Head of caudate nucleus (tissue), 42 donors: Measurements from ENCODE around the gene APOA4.

Source experiments
- DNase-seq, 42 donors: peaks; one replicate each; pipeline versions ENCODE4 v3.0.0 to v3.0.0-alpha.2; 2020 to 2021; ENCODE audit warnings: mixed read lengths in 7 of 42
- intact Hi-C: fragments of 100-400 bp; cut with DNase I; formaldehyde crosslinking; loops from one replicate; pipeline ENCODE4 v1.15.0; 2022

The APOA4 gene

DNA sequence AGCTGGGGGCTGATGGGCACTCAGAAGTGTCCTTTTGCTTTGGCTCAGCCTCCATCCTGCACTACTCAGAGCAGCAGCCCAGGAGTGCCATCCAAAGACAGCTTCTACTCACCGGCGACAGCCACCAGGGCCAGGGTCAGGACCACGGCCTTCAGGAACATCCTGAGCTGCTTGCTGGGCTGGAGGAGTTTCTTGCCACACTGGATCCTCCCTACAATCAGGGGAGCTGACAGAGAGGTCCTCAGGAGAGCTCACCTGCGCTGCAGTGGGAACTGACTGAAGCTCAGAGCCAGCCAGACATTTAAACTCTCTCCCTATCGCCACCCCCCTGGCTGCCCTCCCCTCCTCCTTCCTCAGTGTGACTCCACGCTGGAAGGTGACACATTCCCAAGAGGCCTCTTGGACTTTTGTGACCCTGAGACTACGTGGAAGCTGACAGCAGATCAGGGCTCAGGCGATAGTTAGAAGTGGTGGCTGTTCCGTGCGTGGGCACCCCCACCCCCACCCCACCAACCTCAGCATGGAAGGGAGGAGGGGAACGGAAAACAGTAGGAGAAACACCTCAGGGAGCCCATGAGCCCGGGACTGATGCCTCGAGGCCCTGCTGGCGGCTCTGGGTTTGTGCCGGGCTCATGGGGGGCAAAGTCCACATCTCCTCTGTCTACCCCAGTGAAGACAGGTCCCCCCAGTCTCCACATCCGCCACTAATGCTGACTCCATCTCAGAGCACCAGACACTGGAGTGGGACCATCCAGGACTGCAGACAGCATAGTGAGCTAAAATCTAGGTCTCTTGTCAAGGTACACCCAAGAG is at the start of gene APOA4:
Gene APOA4, minus strand, starts transcription at position 274 of the 813 bp plus-strand sequence. Its CDS starts 113 bp downstream, at position 161.
- DNase-seq = peak in 1 of 42 donors; percentile 12

DNA sequence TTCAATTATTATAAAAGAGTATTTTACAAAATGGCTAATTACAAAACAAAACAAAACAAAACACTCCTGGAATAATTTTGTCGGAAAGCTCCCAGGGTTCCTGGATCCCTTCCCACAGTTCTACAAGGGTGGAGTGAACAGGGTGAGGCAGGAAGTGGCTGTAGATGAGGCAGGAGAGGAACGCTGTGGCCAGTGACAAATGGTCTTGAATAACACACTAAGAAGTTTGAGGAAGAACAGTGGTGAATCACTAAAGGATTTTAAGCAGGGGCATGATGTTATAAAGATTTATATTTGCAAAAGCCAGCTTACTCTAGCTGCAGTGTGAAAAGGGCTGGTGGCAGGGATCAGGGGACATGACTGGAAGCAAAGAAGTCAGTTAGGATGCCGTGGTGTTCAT is 48.1 kb upstream of the APOA4 start:
- intact Hi-C loops = no loop called here
- DNase-seq = no peak

More for the DNA sequence above, at the start of gene APOA4:
- intact Hi-C loops = no loop called here

DNA sequence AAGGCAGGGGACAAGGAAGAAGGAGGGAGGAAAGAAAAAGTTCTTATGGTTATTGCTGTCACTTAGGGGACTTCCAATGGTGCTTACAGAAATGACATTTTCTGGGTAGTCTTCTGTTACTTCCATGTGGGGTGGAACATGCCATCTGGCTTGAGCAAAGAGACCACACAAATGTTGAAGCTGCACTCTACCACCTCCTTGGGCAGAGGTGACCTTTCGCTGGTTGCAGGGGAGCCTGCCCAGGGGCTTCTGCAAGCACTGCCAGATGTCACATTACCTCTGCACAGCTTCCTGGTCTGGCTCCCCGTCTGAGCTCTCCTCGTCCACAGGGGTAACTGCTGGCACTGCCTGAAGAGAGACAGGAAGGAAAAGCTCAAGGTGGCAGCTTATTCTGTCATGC is 47.0 kb upstream of the APOA4 start:
- no peak for DNase-seq
- intact Hi-C loops = no loop called here

DNA sequence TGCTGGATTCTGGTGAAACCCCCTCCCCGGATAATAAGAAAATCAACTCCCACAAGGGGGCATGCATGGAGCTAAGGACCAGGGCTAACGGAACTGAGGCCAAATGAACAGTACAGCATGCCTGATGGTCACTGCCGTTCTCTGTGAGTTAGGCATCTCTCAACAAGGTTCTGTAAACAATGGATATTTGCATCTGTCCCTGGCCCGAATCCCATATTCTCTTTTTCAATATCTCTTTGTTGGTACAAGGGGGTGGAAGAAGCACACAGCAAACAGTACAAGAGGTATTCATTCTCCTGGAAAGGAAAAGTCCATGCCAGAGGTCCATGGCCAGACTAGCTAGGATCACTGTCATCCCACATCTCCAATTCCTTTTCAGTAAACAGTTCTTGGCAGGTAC is 46.5 kb upstream of the APOA4 start:
- peak in 19 of 42 donors; percentile 24 to 83 (median 55) for DNase-seq
- intact Hi-C loops = no loop called here

DNA sequence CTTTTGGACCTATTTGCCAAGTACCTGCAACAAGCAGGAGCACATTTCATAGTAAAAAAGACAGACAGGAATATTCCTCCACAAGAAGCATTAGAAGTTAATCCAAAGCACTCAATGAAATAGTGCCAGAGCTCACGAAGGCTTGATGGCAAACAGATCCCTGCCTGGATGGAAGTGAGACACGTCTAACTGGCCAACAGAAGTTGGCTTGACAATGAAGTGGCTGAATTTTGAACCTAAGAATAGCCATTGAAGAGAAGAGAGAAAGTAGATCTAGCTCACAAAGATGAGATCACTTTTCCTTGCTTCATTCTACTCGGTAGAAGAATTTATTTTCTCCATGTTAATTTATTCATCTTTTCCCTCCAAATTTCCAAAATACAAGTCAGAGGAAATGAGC is 45.0 kb upstream of the APOA4 start:
- intact Hi-C loops = no loop called here
- DNase-seq = no peak

DNA sequence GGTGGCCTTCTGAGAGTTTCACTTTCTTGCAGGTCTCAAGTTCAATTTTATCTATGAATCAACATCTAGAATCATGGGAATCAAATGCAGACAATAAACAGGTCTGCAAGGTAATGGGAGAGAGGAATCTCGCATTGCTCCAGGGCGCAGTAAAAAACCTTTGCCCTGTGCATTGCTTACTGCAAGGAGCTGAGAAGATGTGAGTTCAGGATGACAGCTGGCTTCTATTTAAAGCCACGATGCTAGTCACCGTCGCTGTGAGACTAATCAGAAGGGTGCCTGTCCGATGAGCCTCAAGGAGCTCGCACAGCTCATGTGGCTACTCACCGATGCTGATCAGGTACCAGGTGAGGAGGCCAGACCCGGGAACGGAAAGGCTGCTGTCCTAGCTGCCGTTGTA is 44.5 kb upstream of the APOA4 start:
- DNase-seq = no peak
- intact Hi-C loops = no loop called here

DNA sequence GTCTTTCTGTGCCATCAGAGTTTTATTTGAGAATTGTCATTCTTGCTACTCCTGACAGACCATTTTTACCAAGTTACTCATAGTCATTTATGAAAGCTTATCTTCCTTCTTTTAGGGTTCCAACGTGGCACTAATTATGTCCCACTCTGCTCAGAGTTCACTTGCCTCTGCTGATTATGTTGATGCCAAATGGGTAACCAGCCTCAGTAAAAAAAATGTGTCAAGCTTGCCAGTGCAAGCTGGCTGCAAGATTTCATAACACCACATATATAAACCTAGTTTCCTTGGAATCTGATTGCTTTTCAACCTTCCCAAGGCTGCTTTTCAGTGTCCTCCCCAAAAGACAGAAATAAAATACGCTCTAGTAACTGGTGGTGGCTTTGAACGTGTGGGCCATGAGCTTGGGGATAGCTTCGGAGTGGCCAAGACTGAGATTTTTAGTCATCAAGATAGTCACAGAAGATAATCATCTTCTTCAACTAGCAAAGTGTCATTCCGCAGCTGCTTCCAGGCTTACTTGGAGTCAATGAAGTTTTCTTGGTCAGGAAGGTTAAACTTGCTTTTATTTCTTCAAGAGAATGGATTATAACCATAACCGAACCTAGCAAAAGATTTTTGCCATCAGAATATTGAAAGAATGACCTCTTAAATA is 43.8 kb upstream of the APOA4 start:
- intact Hi-C loops = no loop called here
- DNase-seq = no peak

DNA sequence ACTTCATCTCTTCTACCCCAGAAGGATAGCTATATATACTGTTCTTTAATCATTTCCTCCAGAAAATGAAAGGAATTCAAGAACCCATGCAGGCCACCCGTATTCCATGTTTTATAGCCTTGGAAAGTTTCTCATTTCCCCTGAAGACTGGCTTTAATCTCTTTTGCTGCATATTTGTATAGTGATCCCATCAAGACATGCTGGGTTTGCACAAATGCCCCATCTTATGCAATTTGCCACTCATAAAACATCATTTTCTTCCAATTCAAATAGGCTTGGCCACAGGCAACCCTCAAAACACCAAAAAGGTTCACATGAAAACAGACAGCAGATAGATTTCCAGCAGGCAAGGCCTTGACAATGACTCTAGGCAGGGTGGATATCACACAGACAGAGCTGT is 42.6 kb upstream of the APOA4 start:
- intact Hi-C loops = no loop called here
- no peak for DNase-seq

DNA sequence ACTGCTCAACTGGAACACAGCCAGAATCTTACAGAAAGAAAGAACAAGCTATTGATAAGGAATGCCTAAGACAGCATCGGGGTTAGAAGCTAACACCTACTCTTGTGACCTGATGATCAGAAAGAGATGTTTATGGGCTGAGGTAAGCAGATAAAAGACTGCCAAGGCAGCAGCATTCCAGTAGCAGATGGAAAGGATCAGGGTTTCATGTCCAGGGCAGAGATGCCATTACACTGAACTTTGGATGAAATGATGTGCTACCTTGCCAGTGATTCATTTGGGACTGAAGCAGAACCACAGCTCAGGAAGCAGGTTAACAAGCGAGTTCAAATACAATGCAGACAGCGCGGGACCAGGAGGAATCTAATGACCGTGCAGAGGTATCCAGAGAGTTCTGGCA is 41.4 kb upstream of the APOA4 start:
- no peak for DNase-seq
- intact Hi-C loops = no loop called here

DNA sequence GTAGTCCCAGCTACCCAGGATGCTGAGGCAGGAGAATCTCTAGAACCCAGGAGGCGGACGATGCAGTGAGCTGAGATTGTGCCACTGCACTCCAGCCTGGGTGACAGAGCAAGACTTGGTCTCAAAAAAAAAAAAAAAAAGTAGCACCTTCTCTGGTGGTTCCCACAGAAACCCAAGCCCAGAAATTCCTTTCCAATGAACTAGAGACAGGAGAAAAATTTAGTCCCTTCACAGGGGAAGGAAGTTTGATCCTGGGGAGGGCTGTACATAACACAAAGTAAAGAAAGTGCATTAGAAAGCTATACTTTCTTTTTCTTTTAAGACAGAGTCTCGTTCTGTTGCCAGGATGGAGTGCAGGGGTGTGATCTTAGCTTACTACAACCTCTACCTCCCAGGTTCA is 39.8 kb upstream of the APOA4 start:
- intact Hi-C loops = no loop called here
- DNase-seq = no peak

DNA sequence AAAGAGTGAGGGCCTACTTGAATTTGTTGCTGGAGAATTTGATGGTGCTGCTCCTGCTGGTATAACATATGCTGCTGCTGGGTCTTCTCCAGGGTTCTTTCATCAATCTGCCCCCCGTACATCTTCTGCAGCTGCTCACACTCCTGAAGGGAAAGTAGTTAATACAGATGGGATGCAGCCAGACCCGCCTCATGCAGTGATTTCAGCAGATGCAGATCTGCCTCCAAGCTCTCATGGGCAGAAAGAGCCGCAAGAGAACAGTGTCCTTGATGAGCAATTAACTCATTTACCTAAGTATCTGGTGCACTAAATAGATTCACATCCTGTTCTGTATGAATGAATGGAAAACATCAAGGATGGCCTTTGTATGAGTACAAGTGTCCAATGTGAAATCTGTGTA is 39.1 kb upstream of the APOA4 start:
- no peak for DNase-seq
- intact Hi-C loops = no loop called here

DNA sequence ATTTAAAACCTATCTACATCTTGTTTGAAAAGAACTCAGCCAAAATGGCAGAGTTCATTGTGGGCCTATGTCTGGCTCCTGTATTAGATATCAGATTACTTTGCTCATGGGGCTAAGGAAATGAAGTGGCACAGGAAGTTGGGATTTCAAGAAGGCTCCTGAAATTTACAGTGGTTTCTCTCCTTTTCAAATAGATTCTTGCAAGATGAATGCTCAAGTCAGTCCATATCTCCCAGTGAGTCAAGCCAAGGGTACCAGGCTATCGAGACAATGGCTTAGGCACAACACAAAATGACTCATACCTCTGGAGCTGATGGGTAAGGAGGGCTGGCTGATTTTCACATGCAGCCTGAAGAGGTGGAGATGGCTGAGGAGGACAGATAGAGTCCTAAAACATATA is 38.4 kb upstream of the APOA4 start:
- intact Hi-C loops = no loop called here
- no peak for DNase-seq

DNA sequence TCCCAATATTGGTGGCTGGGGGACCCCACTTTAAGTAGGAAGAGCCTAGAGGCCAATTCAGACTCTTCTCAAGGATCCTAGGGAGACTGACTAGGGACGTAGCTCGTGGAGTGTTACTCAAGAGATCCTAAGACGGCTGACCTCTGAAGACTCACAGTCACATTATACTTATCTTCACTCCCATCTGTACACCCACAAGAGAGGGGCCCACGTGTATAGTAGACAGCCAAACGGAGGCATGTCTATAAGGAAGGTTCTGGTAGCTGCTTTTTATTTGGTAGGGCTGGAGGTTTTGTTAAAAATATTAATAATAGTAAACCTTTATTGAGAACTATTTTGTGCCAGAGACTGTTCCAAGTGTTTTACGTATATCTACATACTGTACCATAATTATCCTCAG is 37.2 kb upstream of the APOA4 start:
- no peak for DNase-seq
- intact Hi-C loops = no loop called here

DNA sequence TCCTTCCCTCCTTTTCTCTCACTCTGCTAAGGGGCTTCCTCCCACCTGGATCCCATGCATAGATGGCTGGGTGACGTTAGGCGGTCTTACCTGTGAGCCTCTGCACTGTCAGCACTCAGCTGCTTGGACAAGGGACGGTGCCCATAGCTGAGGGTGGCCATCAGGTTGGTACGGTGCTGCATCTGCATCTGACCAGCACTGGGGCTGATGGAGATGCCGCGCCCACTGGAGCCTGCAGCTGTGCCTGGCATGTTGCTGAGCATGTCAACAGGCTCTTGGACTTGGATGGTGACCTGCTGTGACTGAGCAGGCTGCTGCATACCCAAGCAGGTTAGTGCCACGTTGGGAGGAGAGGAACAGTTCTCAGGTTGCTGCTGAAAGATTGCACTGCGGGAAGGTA is 36.1 kb upstream of the APOA4 start:
- intact Hi-C loops = no loop called here
- DNase-seq = no peak

DNA sequence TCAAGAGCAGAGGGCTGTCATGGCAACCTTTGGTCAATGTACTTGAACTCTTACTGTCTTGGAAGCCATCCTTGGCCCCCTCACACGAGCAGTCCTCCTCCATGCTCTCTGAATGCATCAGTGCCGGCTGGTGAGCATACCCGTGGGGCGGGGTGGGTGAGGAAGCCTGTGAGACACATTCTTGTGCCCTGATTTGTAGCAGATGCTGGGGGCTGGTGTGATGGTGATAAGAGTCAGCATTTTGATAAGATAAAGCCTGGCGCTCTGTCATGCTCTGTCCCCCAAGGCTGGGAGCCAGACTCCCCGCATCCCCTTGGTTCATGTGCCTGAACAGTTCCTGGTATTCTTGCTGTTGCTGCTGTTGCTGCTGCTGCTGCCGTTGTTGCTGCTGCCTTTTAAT is 34.8 kb upstream of the APOA4 start:
- intact Hi-C loops = no loop called here
- peak in 4 of 42 donors; percentile 39 to 54 (median 47) for DNase-seq

DNA sequence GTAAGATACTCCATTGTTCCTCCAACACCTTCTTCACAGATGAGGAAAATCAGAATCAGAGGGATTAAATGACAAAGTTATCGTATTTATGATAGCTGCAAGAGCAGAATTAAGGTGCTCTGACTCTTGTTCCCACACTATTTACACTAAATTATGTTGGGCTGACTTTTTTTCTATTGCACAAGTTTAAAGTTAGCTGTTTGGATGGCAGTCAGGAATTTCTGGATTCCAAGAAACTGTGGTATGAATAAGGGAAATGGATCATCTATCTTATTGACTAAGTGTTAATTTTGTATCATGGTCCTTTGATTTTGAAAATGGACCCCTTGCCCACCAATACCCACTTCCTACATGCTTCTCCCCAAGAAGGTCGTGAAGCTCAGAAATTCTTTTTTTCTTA is 34.2 kb upstream of the APOA4 start:
- intact Hi-C loops = no loop called here
- DNase-seq = no peak

DNA sequence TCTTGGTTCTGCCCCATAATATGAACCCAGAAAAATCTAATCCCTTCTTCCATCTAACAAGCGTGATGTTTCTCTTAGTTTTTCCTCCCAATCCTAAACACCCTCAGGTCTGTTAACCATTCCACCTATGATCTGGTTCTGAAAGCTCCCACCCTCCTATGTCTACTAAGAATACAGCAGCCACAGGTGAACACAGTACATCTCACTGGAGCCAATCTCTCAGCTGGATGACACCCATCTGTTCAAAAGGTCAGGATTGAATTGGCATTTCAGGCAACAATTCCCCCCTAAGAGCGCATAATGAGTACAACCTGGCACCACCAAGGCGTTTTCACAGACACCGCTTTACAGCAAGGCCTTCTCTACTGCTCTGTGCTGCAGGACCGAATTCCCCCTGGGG is 33.3 kb upstream of the APOA4 start:
- intact Hi-C loops = no loop called here
- no peak for DNase-seq

DNA sequence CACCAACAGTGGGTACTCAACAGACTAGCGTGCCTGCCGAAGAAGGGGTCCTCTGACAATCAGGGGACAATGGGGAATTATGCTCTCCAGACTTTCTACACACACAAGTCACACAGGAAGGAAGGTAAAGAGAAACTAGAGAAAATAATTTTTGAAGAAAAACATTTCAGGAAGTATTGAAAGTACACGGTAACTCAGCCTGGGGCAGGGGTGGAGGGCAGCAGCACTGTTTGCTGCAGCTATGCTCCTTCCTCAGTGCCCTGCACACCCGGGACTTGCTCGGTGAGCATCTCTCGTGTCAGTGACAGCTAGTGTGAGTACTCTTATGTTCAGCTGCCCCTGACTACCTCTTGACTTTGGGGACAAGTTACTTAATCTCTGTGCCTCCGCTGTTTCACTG is 32.3 kb upstream of the APOA4 start:
- no peak for DNase-seq
- intact Hi-C loops = no loop called here

DNA sequence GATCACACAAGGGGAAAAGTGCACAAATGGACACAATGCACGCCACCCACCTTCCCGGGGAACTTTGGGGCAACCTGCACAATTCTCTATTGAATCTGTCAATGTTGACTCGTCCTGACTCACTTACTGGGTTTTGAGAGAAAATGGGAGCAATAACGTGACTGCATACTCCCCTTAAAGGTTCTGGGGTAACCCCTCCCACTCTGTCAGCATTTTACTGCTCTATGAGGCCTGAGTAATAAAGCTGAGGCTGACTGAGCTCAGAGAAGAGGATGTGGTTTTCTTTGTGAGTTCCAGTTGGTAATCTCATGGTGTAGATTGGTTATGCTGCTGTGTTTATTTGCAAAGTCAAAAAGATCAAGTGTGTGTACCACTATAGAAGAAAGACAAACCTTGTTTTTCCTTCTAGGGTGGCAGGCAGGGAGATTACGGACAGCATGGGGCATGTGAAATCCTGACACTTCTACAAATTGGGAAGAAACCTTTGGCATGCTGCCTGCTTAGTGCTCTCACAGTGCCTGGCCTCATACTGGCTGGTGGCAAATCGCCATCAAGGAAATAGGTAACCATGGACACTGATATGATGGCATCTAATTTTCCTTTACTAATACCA is 30.5 kb upstream of the APOA4 start:
- no peak for DNase-seq
- intact Hi-C loops = no loop called here

DNA sequence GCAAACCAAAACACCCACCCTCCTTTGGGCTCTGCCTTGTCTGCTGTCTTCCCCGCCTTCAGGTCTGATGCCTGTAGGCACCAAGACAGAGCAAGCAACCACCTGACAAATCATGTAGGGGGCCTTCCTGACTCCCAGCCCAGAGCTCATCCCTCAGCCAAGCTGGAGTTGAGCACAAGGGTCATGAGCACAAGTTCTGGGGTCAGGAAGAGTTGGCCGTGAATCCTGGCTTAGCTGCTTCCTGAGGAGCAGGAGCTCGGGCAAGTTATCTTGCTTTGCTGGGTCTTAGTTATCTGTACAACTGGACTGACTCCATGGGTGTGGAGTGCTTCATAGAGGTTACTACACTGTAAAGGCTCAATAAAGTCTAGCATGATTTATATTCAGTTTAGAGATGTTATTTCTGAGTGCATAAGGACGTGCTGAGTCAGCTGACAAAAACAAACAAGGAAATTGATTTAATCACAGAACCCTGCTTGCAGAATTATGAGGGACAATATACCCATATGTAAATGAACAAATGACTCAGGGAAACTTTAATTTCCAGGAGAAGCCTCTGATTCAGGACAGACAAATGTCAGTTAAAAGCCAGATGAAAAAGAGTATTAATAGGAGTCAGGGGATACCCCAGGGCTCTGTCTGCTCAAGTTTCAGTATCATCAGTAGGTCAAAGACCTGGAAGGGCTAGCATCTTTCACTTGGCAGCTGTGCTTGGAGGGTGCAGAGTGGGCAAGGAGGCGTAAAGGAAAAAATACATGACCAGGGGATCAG is 29.3 kb upstream of the APOA4 start:
- intact Hi-C loops = no loop called here
- DNase-seq = no peak
